ENCODE data around the gene LEF1.

Gene LEF1

DNA sequence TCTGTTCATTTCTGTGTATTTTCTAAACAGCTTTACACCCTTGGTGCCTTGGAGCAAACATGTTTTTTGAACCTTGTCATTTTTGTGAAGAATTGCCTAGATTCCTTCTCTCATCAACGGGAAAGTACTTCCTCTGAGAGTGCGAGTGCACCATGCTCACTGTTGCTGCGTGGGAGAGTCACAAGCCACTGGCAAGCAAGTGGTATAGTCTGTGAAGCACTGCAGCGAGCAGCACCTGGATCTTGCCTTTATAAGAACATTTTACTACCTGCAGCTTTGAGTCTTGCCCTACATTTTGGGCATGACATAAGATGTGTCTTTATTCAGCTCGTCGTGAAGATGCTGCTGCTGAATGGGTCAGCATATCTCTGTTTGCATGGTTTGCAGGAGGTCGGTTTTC lies 134.2 kb downstream of the LEF1 start:
- no peak for TF ChIP-seq CREB1 (IDR thresholded peaks at IDR 0.05; ENCODE audit: low read depth)

DNA sequence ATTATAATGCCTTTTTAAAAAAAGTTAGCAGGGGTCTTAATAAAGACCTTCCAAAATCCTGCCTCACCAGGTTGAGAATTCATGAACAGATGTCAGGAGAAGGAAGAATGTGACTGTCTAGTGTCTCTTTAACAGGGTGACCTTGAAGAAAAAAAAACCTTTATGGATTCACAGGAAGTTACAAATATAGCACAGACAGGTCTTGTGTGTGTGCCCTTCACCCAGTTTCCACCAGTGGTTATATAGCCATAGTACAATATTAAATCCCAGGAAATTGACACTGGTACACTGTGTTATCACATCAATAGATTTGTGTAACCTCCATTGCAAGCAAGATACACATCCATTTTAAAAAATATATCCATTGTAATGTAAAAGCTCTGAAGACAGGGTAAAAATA lies 135.4 kb downstream of the LEF1 start:
- TF ChIP-seq, protein P1, sequence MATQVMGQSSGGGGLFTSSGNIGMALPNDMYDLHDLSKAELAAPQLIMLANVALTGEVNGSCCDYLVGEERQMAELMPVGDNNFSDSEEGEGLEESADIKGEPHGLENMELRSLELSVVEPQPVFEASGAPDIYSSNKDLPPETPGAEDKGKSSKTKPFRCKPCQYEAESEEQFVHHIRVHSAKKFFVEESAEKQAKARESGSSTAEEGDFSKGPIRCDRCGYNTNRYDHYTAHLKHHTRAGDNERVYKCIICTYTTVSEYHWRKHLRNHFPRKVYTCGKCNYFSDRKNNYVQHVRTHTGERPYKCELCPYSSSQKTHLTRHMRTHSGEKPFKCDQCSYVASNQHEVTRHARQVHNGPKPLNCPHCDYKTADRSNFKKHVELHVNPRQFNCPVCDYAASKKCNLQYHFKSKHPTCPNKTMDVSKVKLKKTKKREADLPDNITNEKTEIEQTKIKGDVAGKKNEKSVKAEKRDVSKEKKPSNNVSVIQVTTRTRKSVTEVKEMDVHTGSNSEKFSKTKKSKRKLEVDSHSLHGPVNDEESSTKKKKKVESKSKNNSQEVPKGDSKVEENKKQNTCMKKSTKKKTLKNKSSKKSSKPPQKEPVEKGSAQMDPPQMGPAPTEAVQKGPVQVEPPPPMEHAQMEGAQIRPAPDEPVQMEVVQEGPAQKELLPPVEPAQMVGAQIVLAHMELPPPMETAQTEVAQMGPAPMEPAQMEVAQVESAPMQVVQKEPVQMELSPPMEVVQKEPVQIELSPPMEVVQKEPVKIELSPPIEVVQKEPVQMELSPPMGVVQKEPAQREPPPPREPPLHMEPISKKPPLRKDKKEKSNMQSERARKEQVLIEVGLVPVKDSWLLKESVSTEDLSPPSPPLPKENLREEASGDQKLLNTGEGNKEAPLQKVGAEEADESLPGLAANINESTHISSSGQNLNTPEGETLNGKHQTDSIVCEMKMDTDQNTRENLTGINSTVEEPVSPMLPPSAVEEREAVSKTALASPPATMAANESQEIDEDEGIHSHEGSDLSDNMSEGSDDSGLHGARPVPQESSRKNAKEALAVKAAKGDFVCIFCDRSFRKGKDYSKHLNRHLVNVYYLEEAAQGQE (IDR thresholded peaks at IDR 0.05; ENCODE audit: low read depth): no peak
- TF ChIP-seq TCF12 (IDR thresholded peaks at IDR 0.05; ENCODE audit: low read depth): no peak
- TF ChIP-seq YY1 (IDR thresholded peaks at IDR 0.05; ENCODE audit: low read depth): no peak
- TF ChIP-seq CEBPB (IDR thresholded peaks at IDR 0.05): no peak

DNA sequence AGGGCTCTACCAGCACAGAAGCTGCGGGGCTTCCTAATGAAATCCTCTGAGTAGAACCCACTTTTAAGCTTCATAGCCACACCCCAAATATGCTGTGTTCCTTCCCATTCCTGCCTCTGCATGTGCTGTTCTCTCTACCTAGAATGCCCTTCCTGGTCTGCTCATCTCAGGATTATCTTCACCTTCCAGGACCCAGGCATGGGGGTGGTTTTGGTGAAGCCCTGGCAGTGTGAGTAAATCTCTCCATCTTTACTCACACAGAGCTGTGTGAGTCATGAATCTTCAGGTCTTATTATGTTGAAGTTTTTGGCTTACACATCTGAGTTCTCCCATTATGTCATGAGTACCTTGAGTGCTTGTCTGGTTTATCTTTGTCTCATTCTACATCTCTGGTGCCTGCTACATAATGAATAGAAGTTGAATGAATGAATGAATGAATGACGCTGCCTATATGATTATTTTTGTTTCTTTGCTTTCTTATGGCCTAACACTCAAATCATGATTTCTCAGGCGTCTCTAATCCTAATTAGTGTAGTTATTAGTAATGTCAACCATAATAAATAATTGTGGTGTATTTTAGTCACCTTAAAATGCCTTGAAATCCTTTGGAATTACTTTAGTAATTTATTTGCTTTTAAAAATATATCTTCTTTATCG lies 137.2 kb downstream of the LEF1 start:
- TF ChIP-seq CREB1 (IDR thresholded peaks at IDR 0.05; ENCODE audit: low read depth): no peak
- TF ChIP-seq NFIC (IDR thresholded peaks at IDR 0.05): no peak
- TF ChIP-seq FOXM1 (IDR thresholded peaks at IDR 0.05; ENCODE audit: borderline replicate concordance, low read depth): no peak
- TF ChIP-seq RAD21 (IDR thresholded peaks at IDR 0.05; ENCODE audit: low read depth): no peak
- TF ChIP-seq, protein P1 (IDR thresholded peaks at IDR 0.05; ENCODE audit: low read depth): no peak

DNA sequence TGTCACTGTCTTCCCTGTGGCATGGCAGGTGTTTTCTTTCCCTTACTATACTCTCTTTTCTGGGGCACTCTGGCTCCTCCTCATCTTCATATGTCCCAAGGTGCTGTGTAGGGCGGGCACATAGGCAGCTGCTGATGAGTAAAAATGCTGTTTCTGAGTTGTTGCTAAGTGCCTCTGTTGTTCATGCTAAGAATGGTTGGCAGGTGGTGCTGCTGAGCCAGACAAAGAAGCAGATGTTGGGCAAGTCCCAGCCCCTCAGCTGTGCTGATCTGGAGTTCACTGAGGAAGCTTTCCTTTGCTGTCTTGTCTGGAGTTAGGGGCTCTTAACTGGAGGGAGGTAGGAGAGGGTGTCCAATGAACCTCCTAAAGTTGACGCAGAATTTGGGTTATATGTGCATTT lies 138.4 kb downstream of the LEF1 start:
- no peak for TF ChIP-seq TAF1 (IDR thresholded peaks at IDR 0.05; ENCODE audit: low read depth)
- TF ChIP-seq RAD21 (IDR thresholded peaks at IDR 0.05; ENCODE audit: low read depth): peak; percentile 51

DNA sequence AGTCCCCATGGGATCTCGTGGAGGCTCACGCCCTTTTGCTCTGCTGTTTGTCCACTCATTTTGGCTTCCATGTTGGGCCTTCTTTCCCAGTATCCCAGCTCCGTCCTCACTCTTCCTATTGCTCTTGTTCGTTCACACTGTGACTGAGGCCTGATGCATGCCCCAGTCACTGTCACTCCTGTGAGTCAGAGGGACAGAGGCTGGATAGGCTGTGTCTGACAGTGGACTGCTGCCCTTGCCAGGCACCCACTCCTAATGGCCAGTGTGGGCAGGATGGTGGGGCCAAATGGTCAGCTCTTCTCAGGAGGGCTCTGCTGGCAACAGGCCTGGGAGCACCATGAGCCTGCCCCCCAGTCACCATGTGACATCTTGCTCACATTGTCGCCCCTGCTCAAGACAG lies 139.0 kb downstream of the LEF1 start:
- TF ChIP-seq YY1 (IDR thresholded peaks at IDR 0.05; ENCODE audit: low read depth) (no peak), EGR1 (IDR thresholded peaks at IDR 0.05) (no peak), RAD21 (IDR thresholded peaks at IDR 0.05; ENCODE audit: low read depth) (no peak)

DNA sequence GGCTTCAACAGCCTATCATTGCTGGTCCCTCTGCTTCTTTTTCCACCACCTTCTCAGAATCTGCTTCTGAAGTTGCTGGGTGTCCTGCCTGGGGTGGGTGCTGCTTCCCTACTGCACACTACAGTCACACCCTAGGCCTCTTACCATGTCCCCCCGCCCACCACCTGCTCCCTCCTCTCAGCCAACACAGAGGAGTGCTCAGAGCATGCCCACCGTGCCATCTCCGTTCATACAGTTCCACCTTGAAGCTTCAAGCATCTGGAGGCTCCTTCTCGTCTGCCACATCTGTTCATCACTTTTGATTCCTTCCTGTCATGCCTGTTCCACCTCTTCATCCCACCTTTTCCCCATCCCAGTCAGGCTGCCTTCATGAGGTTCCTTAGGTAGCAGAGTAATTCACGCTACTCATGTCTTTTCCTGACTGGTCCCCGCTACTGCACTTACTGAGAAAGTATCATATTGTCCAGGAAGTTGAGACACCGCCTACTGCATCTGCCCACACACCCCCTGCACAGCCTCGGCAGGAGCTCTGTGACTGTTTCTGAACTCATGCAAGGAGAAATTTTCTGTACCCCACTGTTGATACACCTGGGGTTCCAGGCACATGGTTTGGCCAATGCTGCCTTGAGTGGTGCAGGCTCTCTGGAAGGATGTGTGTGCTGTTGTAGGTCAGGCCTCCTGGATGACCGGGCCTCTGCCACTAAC lies 139.6 kb downstream of the LEF1 start:
- TF ChIP-seq TCF12 (IDR thresholded peaks at IDR 0.05; ENCODE audit: low read depth): no peak
- no peak for TF ChIP-seq TAF1 (IDR thresholded peaks at IDR 0.05; ENCODE audit: low read depth)
- TF ChIP-seq CEBPB (IDR thresholded peaks at IDR 0.05): no peak
- TF ChIP-seq NFIC (IDR thresholded peaks at IDR 0.05): no peak
- TF ChIP-seq CREB1 (IDR thresholded peaks at IDR 0.05; ENCODE audit: low read depth): no peak
- TF ChIP-seq EP300 (IDR thresholded peaks at IDR 0.05; ENCODE audit: borderline replicate concordance): no peak
- TF ChIP-seq RAD21 (IDR thresholded peaks at IDR 0.05; ENCODE audit: low read depth): no peak
- TF ChIP-seq, protein P2, sequence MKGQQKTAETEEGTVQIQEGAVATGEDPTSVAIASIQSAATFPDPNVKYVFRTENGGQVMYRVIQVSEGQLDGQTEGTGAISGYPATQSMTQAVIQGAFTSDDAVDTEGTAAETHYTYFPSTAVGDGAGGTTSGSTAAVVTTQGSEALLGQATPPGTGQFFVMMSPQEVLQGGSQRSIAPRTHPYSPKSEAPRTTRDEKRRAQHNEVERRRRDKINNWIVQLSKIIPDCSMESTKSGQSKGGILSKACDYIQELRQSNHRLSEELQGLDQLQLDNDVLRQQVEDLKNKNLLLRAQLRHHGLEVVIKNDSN (IDR thresholded peaks at IDR 0.05): no peak
- TF ChIP-seq ZBTB7A (IDR thresholded peaks at IDR 0.05; ENCODE audit: low read depth): no peak
- TF ChIP-seq YY1 (IDR thresholded peaks at IDR 0.05; ENCODE audit: low read depth): no peak
- TF ChIP-seq FOXM1 (IDR thresholded peaks at IDR 0.05; ENCODE audit: borderline replicate concordance, low read depth): no peak
- TF ChIP-seq EGR1 (IDR thresholded peaks at IDR 0.05): no peak
- no peak for TF ChIP-seq TEAD4 (IDR thresholded peaks at IDR 0.05)
- TF ChIP-seq, protein P3, sequence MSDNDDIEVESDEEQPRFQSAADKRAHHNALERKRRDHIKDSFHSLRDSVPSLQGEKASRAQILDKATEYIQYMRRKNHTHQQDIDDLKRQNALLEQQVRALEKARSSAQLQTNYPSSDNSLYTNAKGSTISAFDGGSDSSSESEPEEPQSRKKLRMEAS (IDR thresholded peaks at IDR 0.05): no peak
- TF ChIP-seq, protein P1 (IDR thresholded peaks at IDR 0.05; ENCODE audit: low read depth): no peak
